Stimulated activated effector memory CD8-positive, alpha-beta T cell treated with anti-CD3 and anti-CD28 coated beads, Interleukin-12 subunit alpha, Interleukin-12 subunit beta, amount 100 ng/mL, for 72 hours (primary cell): ENCODE results near the gene RSAD1.

ENCODE experiments used
- ATAC-seq: fragments of 150-1000 bp; cut with Tn5 transposase; 2 replicates; pipeline ENCODE4 v1.10.0; 2021
- DNase-seq, 2 donors: peaks; one replicate each; pipeline ENCODE4 v3.0.0; 2021 to 2022; ENCODE audit warnings: low spot score in 2 of 2
- H3K27ac Mint-ChIP-seq: one replicate; pipeline ENCODE4 v1.8.0; 2022; ENCODE audit warnings: mild to moderate bottlenecking, mixed read lengths
- H3K36me3 Mint-ChIP-seq: one replicate; pipeline ENCODE4 v1.8.0; 2022; ENCODE audit warnings: mild to moderate bottlenecking, mixed read lengths
- H3K4me1 Mint-ChIP-seq: one replicate; pipeline ENCODE4 v1.8.0; 2022; ENCODE audit warnings: mixed read lengths
- H3K4me3 Mint-ChIP-seq: one replicate; pipeline ENCODE4 v1.8.0; 2022; ENCODE audit warnings: mild to moderate bottlenecking, mixed read lengths
- H3K9me3 Mint-ChIP-seq: one replicate; pipeline ENCODE4 v1.8.0; 2022; ENCODE audit warnings: mixed read lengths

Gene RSAD1

DNA sequence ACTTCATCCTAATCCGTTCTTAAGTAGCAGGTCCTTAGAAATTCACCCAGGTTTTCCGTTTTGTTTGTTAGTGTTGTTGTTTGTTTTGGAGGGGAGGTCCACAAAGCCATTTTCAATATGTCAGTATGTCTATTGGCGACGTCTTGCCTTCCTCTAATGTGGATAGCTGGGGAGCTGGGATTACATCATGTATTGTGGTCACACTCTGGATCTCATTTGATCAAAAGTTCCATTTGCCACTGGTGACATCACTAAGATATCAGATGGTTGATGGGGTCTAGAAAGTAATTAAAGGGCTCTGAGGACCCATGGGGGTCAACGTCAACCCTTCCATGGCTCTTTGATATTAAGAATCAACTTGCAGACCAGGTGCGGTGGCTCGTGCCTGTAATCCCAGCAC is 51.2 kb downstream of the RSAD1 start:
- DNase-seq (no peak), ATAC-seq (no peak)
- no peaks in the 10 kb centered on the region for H3K9me3 Mint-ChIP-seq
- H3K27ac Mint-ChIP-seq: no peak overlapping the region
- no peaks in the 10 kb centered on the region for H3K36me3 Mint-ChIP-seq
- peaks cover 32% of the 10 kb centered on the region for H3K4me1 Mint-ChIP-seq
- no peak overlapping the region for H3K4me3 Mint-ChIP-seq

DNA sequence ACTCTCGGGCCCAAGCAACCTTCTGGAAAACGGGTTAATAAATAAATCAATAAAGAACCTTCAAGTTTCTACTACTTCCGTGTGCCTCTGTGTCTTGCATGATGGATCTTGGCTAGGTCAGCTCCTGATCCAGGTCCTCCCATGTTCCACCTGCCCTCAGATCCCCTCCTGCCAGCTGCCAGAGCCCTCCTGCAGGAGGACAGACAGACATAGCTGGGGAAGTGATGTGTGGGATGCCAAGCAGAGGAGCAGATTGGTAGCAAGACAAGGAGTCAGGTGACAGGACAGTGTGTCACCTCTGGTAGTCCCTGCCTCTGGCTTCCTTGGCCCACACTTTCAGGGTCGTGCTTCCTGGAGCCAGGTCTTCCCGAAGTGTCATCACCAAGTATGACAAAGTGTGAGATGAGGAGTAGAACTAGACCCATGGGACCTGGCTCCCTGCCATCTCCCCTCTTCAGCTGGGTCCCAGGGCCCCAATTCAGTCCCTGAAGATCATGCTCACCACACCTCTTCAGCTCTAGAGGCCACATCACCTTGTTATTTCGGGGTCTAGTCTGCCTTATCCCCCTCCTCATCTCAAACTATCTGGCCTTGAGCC is 52.9 kb downstream of the RSAD1 start:
- peaks cover 32% of the 10 kb centered on the region for H3K4me1 Mint-ChIP-seq
- H3K4me3 Mint-ChIP-seq: no peak overlapping the region
- ATAC-seq (no peak), DNase-seq (no peak)
- H3K27ac Mint-ChIP-seq: no peak overlapping the region
- H3K36me3 Mint-ChIP-seq: no peaks in the 10 kb centered on the region
- H3K9me3 Mint-ChIP-seq: no peaks in the 10 kb centered on the region

DNA sequence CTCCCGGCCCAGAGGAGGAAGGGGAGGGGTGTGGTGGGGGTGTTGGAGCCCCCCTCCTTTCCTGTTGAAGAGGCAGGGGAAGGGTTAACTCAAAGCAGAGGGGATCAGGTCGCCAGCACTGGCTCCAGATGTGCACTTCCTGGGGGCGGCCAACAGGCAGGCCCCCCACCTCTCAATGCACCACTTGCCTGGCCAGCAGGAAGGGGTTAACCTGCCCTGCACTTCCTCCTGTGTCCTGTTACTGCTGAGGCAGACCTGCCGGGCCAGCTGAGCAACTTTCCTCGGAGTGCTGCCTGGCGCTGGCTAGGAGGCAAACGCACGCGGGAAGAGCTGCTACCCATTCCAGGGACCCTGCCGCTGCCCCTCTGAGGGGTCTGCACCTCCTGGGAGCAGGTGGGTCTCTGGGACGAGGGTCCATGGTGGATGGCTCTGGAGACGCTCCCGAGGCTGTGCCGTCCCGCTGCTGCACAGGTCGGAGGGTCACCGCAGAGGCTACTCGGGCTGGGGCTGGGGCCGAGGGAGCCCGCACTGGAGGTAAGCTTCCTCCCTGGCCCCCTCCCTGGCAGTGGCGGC is 53.9 kb downstream of the RSAD1 start, which contains the start of gene EPN3:
Gene EPN3 (plus strand): TSS at position 284 of the 573 bp plus-strand sequence. CDS start 3,822 bp downstream, outside the sequence.
- peaks cover 32% of the 10 kb centered on the region for H3K4me1 Mint-ChIP-seq
- DNase-seq: no peak
- H3K9me3 Mint-ChIP-seq: no peaks in the 10 kb centered on the region
- H3K4me3 Mint-ChIP-seq: no peak within 1 kb of the TSS
- no peak within 1 kb of the TSS for H3K27ac Mint-ChIP-seq
- H3K36me3 Mint-ChIP-seq: no peaks in the 10 kb centered on the region
- no peak for ATAC-seq

DNA sequence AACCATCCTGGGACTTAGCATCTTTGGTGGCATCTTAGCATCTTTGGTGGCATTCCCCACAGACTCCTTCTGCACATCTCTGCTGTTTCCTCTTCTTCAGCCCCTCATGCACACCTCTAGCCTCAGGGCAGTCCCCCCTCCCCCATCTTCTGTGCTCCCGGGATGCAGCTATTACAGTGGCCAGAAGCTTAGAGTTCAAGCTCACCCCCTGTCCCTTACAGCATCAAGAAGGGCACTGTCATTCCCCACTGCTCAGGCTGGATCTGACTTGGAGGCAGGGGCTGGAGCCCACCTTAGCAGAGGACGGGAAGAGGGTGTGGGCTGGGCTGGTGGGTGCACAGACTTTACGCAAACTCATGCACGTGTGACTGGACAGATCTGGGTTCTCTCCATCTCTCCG is 54.5 kb downstream of the RSAD1 start:
- Mint-ChIP-seq H3K27ac (no peak overlapping the region), H3K4me1 (peaks cover 32% of the 10 kb centered on the region), H3K36me3 (no peaks in the 10 kb centered on the region), H3K4me3 (no peak overlapping the region), H3K9me3 (no peaks in the 10 kb centered on the region)
- ATAC-seq: no peak
- no peak for DNase-seq

DNA sequence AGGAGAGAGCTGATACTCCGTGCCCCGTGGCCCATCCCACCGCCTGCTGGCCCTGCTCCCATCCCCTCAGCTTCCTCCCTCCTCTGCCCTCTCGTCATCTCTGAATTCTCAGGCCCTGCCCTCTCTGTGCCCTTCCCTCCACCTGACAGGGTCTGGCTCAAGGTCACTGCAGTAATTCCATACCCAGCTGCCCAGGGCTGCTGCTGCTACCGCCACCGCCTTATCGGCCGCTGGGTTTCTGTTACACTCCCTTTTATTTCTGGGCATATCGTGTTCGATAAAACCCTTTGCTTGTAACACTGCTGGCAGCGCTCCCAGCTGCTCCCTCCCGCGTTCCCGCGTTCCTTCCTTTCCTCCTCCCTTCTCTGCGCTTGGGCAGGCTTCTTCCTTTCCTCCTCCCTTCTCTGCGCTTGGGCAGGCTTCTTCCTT is 55.1 kb downstream of the RSAD1 start:
- no peak for ATAC-seq

DNA sequence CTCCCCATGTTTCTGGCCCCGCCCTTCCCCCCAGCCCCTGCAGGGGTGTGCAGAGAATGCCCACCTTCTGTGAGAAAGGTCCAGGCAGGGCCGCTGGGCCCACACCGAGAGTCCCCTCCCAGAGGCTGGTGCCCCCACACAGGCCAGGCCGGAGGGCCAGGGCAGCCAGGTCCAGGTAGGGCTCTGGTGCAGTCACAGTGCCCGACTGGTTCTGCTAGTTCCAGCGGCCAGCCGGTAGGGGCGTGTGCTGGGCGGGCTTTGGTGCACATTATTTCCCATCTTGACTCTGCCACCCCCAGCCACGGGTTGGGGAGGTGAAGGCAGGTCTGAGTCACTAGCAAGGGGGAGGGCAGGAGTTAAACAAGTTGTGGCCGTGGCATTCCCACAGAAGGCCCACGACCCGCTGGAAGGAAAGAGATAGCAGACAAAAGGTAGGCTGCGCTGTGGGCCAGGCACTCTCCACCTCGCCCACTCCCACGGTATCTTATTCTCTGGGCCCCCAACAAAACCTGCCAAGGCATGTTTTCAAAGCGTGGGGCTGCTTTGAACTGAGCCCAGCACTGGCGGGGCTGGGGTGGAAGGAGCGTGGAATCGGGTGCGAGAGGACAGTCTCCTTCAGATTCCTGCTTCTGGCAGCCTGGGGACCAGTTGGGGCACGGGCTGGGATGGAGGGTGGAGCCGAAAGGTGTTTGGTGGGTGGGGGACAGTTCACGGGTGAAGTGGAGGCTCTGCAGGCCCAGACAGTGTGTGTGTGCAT is 55.7 kb downstream of the RSAD1 start:
- peak overlapping the region; percentile 20 for H3K27ac Mint-ChIP-seq
- H3K4me1 Mint-ChIP-seq: peaks cover 32% of the 10 kb centered on the region
- peak; percentile 66 for ATAC-seq
- no peak overlapping the region for H3K4me3 Mint-ChIP-seq
- no peak for DNase-seq
- no peaks in the 10 kb centered on the region for H3K36me3 Mint-ChIP-seq
- H3K9me3 Mint-ChIP-seq: no peaks in the 10 kb centered on the region

More for the DNA sequence above, 55.1 kb downstream of the RSAD1 start:
- Mint-ChIP-seq H3K4me3 (no peak overlapping the region), H3K36me3 (no peaks in the 10 kb centered on the region), H3K27ac (peak overlapping the region; percentile 20), H3K4me1 (peaks cover 32% of the 10 kb centered on the region), H3K9me3 (no peaks in the 10 kb centered on the region)
- DNase-seq: no peak

DNA sequence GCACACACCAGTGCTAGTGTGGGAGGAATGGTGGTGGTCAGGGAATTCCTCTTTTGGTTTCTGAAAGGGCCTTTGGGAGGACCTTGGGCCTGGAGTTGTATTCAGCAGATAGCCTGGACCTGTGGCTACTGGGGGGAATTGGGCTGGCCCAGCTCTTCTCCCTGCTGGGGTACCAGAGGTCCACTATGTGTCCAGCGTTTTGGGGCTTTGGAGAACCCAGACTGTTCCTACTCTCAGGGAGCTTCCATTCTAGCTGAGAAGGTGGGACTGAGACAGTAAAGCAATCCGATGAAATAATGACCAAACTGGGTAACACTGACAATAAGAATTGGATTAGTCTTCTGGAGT is 56.3 kb downstream of the RSAD1 start:
- Mint-ChIP-seq H3K27ac (no peak overlapping the region), H3K9me3 (no peaks in the 10 kb centered on the region), H3K4me1 (peaks cover 32% of the 10 kb centered on the region), H3K36me3 (no peaks in the 10 kb centered on the region), H3K4me3 (no peak overlapping the region)
- ATAC-seq (no peak), DNase-seq (no peak)

DNA sequence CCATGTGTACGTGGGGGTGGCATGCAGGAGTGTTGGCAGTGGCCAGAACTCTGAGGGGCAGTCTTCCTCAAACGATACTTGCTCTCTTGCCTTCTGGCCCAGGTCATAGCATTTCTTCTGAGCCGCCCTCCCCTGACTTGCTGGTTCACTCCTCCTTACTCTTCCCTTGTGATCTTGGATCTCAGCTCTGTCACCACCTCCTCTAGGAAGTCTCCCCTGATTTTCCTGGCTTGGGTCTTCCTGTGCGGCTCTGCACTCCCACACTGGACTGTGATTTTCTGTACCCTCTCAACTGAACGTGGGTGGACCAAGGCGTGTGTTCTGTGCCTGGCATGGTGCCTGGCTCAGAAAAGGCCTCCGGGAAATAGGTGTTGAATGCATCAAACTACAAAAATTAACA is 56.7 kb downstream of the RSAD1 start:
- Mint-ChIP-seq H3K9me3 (no peaks in the 10 kb centered on the region), H3K4me1 (peaks cover 32% of the 10 kb centered on the region), H3K36me3 (no peaks in the 10 kb centered on the region), H3K4me3 (no peak overlapping the region), H3K27ac (no peak overlapping the region)
- no peak for ATAC-seq
- DNase-seq: no peak
